HL-60 (cell line): ENCODE measurements around the gene TCF3.

Experiments used
- CTCF ChIP-seq: IDR thresholded peaks from one replicate; pipeline ENCODE4 v1.5.1; 2011; ENCODE audit warnings: low read length, control low read depth, inconsistent platforms; ENCODE audit not compliant: insufficient read depth
- POLR2AphosphoS5 ChIP-seq: IDR thresholded peaks from 2 replicates; pipeline ENCODE4 v1.6.1; 2012; ENCODE audit warnings: low read depth

DNA sequence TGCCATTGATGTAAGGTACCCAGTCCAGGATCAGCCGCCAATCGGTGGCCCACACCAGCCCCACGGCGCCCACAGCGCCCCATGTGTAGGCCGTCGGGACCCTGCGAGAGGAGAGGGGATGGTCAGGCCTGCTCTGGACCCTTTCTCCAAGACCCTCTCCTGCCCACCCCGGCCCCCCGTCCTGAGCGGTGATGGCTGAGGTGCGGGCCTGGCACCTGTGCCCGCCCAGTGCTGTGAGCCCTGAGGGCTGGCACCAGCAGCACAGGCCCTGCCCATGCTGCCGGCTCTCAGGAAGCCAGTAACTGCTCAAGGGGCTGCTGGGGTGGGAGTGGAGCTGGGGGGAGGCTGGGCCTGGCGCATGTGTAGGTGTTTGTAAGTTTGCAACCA is 53.0 kb downstream of the TCF3 start:
- no peak for TF ChIP-seq CTCF
- TF ChIP-seq POLR2AphosphoS5, result no peak
